Activated CD4-positive, CD25-positive, alpha-beta regulatory T cell treated with anti-CD3 and anti-CD28 coated beads, Interleukin-2, amount 50 U/mL, for 72 hours (primary cell): ENCODE data around the gene IFNA13.

Source experiments
- DNase-seq: peaks from one replicate; pipeline ENCODE4 v3.0.0; 2021

Gene IFNA13

GRCh38 chr9:21357479-21358460 is 10.1 kb downstream of the IFNA13 start:
- DNase-seq: no peak

- no peak for DNase-seq
Observed at GRCh38 chr9:21350787-21351186, 17.1 kb downstream of the IFNA13 start, which contains the start of gene IFNA6. TSS of gene IFNA6 (minus strand) at chr9:21350887. CDS start at chr9:21350887, 0 bp downstream.

GRCh38 chr9:21348430-21348970 is 19.4 kb downstream of the IFNA13 start:
- no peak for DNase-seq

GRCh38 chr9:21340735-21341134 is 27.1 kb downstream of the IFNA13 start:
- DNase-seq: no peak

- DNase-seq: no peak
Observed at GRCh38 chr9:21336457-21336856, 31.4 kb downstream of the IFNA13 start.

- DNase-seq: peak; percentile 85
Observed at GRCh38 chr9:21334701-21335632, 32.9 kb downstream of the IFNA13 start, which contains the start of gene KLHL9. TSS of gene KLHL9 (minus strand) at chr9:21335404. CDS start at chr9:21334859, 545 bp downstream.

- no peak for DNase-seq
Observed at GRCh38 chr9:21333226-21333625, 34.6 kb downstream of the IFNA13 start.

GRCh38 chr9:21331676-21332402 is 36.0 kb downstream of the IFNA13 start:
- DNase-seq: no peak

- no peak for DNase-seq
Observed at GRCh38 chr9:21326526-21327139, 41.2 kb downstream of the IFNA13 start.

- DNase-seq: no peak
Observed at GRCh38 chr9:21324047-21324446, 43.8 kb downstream of the IFNA13 start.

- no peak for DNase-seq
Observed at GRCh38 chr9:21322911-21323461, 44.9 kb downstream of the IFNA13 start.

GRCh38 chr9:21320465-21320864 is 47.4 kb downstream of the IFNA13 start:
- no peak for DNase-seq

GRCh38 chr9:21317956-21318923 is 49.6 kb downstream of the IFNA13 start:
- DNase-seq: no peak
